ENCODE data around the gene PKNOX1. TPM values are rescaled to one million over a fixed set of nuclear protein-coding genes. Genes with fewer than 3 reads are reported as not detected.
"Not testable (repeated sequence)": the region's sequence is repeated elsewhere in the genome, so short reads cannot be mapped to it uniquely, and the experiment has no call there.

PKNOX1 gene
- total RNA-seq, 1 experiment from 2014 or later, result 43.4 TPM

DNA sequence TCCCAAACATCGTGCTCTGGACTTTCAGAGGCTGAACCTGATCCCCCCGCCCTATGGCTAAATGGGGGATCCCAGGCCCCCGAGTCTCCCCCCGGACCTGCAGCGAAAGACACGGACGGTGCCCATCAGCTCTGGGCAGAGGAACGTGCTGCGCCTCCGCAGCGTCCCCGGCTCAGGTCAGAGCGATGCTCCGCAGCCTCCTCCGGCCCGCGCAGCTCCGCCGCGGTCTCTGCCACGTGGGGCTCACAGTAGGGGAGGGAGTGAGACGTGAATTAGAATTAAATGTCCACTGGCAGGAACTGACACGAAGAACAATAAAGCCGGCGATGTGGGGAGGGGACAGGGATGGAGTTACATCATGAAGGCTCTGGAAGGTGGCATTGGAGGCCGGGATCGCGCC, 102.3 kb downstream of the PKNOX1 start:
- not testable (repeated sequence) for H3T11ph ChIP-seq (ENCODE audit: low read length); H3K4me1 ChIP-seq (ENCODE audit: insufficient read depth, low read length); H3K27me3 ChIP-seq (ENCODE audit: insufficient read depth, low read length); H3K36me3 Mint-ChIP-seq (ENCODE audit: insufficient read depth in 1 of 3, low read depth in 3 of 3); H2AK5ac ChIP-seq (ENCODE audit: insufficient read length, low read length); H3K4ac ChIP-seq (ENCODE audit: low read depth, low read length); H2BK120ac ChIP-seq (ENCODE audit: low read depth, low read length, poor library complexity, severe bottlenecking); H3K18ac ChIP-seq (ENCODE audit: insufficient read length, low read depth, low read length); H3K79me2 ChIP-seq (ENCODE audit: insufficient read depth, low read length); H3K27ac ChIP-seq (ENCODE audit: insufficient read length, low read depth, low read length); H3K4me2 ChIP-seq (ENCODE audit: insufficient read depth, insufficient read length, low read length); H4K8ac ChIP-seq (replicated peaks; ENCODE audit: insufficient read length, low read depth, low read length); DNase-seq; H2BK20ac ChIP-seq (ENCODE audit: low read depth, low read length, poor library complexity, severe bottlenecking); H3K9ac ChIP-seq (ENCODE audit: extremely low read depth, insufficient read length, low read length); H3K9me3 ChIP-seq (ENCODE audit: control insufficient read depth, low read depth, low read length); H2BK12ac ChIP-seq (ENCODE audit: insufficient read length, low read depth, low read length); H3K23ac ChIP-seq (ENCODE audit: insufficient read length, low read depth, low read length); H3K4me1 Mint-ChIP-seq; H3K79me1 ChIP-seq (ENCODE audit: insufficient read depth, low read depth, low read length, poor library complexity, severe bottlenecking); H2BK15ac ChIP-seq (ENCODE audit: low read depth, low read length); H4K5ac ChIP-seq (ENCODE audit: insufficient read length, low read depth, low read length); H3K14ac ChIP-seq (ENCODE audit: insufficient read depth, low read length); H2BK5ac ChIP-seq (ENCODE audit: insufficient read length, low read length); H2AFZ ChIP-seq (ENCODE audit: low read length); H3K9me3 Mint-ChIP-seq; H3K56ac ChIP-seq (ENCODE audit: insufficient read length, low read depth, low read length); H3K27me3 Mint-ChIP-seq (ENCODE audit: low read depth); H4K20me1 ChIP-seq (ENCODE audit: control insufficient read depth, insufficient read depth, insufficient read length); H4K91ac ChIP-seq (ENCODE audit: insufficient read length, low read depth, low read length); H3K27ac Mint-ChIP-seq; H3K23me2 ChIP-seq (ENCODE audit: insufficient read length, low read depth, low read length, poor library complexity, severe bottlenecking)
- no CpG with 5 or more reads among the region's 28 CpGs for WGBS (ENCODE audit: extremely low coverage, insufficient read length, low lambda C conversion rate)
- H3K4me3 Mint-ChIP-seq, result peak overlapping the region in 1 of 2 experiments; percentile 54; a peak in 2 of 5 replicates

DNA sequence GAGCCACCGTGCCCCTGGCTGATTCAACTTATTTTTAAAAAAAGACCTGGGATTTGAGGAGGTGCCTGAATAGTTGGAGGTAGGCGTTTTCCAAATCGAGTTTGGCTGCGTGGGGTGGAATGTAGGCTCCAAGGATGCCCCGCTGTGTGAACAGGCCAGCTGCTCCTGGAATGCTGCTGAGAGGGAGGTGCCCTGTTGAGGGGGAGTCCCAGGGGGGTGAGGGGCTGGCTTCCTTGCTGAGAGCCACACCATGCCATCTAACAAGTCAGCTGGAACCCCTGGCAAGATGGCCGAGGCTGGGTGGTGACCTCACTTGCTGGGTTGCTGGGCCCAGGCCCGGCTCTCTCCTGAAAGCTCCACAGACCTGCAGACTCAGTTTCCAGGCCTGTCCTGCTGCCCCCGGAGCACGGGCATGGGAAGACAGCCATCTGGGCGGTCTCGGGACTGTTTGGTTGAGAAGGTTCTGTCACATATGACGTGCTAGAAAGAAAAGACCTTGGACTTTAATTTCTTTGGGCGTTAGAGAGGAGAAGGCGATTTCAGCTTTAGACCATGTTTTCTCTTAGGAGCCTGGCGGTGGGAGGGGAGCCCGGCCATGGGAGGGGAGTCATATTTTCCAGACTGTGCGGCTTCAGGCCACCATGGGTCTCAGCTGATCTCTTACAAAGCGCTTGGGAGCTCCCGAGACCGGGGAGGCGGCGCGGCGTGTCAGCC, 108.4 kb downstream of the PKNOX1 start:
- H4K20me1 ChIP-seq (ENCODE audit: control insufficient read depth, insufficient read depth, insufficient read length); H3K14ac ChIP-seq (ENCODE audit: insufficient read depth, low read length); H3K56ac ChIP-seq (ENCODE audit: insufficient read length, low read depth, low read length); H3K27ac Mint-ChIP-seq; H3K79me2 ChIP-seq (ENCODE audit: insufficient read depth, low read length); H3K4me3 Mint-ChIP-seq; H3K9me3 Mint-ChIP-seq; H3K23ac ChIP-seq (ENCODE audit: insufficient read length, low read depth, low read length); H4K91ac ChIP-seq (ENCODE audit: insufficient read length, low read depth, low read length); H4K8ac ChIP-seq (replicated peaks; ENCODE audit: insufficient read length, low read depth, low read length); H3K4me1 Mint-ChIP-seq; H3K9ac ChIP-seq (ENCODE audit: extremely low read depth, insufficient read length, low read length); H2BK5ac ChIP-seq (ENCODE audit: insufficient read length, low read length); H2AFZ ChIP-seq (ENCODE audit: low read length); H4K5ac ChIP-seq (ENCODE audit: insufficient read length, low read depth, low read length); H3K27ac ChIP-seq (ENCODE audit: insufficient read length, low read depth, low read length); H3K4me1 ChIP-seq (ENCODE audit: insufficient read depth, low read length); DNase-seq; H3K36me3 Mint-ChIP-seq (ENCODE audit: insufficient read depth in 1 of 3, low read depth in 3 of 3); H2BK20ac ChIP-seq (ENCODE audit: low read depth, low read length, poor library complexity, severe bottlenecking); H3K27me3 ChIP-seq (ENCODE audit: insufficient read depth, low read length); H2BK15ac ChIP-seq (ENCODE audit: low read depth, low read length); H3K79me1 ChIP-seq (ENCODE audit: insufficient read depth, low read depth, low read length, poor library complexity, severe bottlenecking); H3K18ac ChIP-seq (ENCODE audit: insufficient read length, low read depth, low read length); H3K23me2 ChIP-seq (ENCODE audit: insufficient read length, low read depth, low read length, poor library complexity, severe bottlenecking); H3K4me2 ChIP-seq (ENCODE audit: insufficient read depth, insufficient read length, low read length); H3K27me3 Mint-ChIP-seq (ENCODE audit: low read depth); H3K4ac ChIP-seq (ENCODE audit: low read depth, low read length); H2BK120ac ChIP-seq (ENCODE audit: low read depth, low read length, poor library complexity, severe bottlenecking); H2AK5ac ChIP-seq (ENCODE audit: insufficient read length, low read length); H2BK12ac ChIP-seq (ENCODE audit: insufficient read length, low read depth, low read length); H3K9me3 ChIP-seq (ENCODE audit: control insufficient read depth, low read depth, low read length); H3T11ph ChIP-seq (ENCODE audit: low read length): not testable (repeated sequence)
- no CpG with 5 or more reads among the region's 24 CpGs for WGBS (ENCODE audit: extremely low coverage, insufficient read length, low lambda C conversion rate)

Data from H9 (cell line).